Mammary epithelial cell (primary cell): Measurements from ENCODE around the gene MAB21L4.

ENCODE experiments used
- EZH2 ChIP-seq: IDR thresholded peaks from 2 replicates; pipeline ENCODE4 v1.6.1; 2012; ENCODE audit warnings: low read length, inconsistent platforms, borderline replicate concordance
- TF ChIP-seq, protein P1 (sequence below), 2 donors: IDR thresholded peaks in 1 of 2; conservative IDR thresholded peaks in 1 of 2; 2 replicates each; pipeline ENCODE4 v1.5.1; 2011 to 2012; ENCODE audit warnings: inconsistent platforms in 2 of 2, low read length in 2 of 2, mild to moderate bottlenecking in 2 of 2, control low read depth in 1 of 2, low read depth in 1 of 2; ENCODE audit not compliant: insufficient read depth in 1 of 2; ENCODE audit errors: extremely low read depth in 1 of 2

DNA sequence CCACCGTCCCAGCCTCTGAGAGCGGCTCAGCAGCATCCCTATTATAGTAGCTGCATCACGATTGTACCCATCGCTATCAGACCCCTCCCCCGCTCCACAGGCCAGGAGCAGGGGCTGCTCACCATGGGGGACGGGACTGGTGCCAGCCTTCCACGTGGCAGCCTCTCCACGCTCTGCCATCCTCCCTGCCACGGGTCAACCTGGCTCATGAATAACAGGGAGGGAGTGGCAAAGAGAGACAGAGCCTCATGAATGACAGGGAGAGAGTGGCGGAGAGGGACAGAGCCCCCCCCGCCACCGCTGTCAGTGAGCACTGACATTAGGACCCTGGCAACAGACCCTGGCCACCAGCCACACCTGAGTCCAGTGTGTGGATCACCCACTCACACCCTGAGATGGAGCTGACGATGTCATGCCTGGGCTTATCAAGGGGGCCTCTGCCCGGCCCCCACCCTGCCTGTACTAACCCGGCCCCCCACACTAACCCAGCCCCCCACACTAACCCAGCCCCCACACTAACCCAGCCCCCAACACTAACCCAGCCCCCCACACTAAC, 27.1 kb upstream of the MAB21L4 start:
- TF ChIP-seq, protein P1, sequence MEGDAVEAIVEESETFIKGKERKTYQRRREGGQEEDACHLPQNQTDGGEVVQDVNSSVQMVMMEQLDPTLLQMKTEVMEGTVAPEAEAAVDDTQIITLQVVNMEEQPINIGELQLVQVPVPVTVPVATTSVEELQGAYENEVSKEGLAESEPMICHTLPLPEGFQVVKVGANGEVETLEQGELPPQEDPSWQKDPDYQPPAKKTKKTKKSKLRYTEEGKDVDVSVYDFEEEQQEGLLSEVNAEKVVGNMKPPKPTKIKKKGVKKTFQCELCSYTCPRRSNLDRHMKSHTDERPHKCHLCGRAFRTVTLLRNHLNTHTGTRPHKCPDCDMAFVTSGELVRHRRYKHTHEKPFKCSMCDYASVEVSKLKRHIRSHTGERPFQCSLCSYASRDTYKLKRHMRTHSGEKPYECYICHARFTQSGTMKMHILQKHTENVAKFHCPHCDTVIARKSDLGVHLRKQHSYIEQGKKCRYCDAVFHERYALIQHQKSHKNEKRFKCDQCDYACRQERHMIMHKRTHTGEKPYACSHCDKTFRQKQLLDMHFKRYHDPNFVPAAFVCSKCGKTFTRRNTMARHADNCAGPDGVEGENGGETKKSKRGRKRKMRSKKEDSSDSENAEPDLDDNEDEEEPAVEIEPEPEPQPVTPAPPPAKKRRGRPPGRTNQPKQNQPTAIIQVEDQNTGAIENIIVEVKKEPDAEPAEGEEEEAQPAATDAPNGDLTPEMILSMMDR (conservative IDR thresholded peaks at IDR 0.05 in 1 of 2, IDR thresholded peaks at IDR 0.05 in 1 of 2; ENCODE audit: extremely low read depth in 1 of 2, insufficient read depth in 1 of 2, low read depth in 1 of 2, low read length in 2 of 2): no peak
- TF ChIP-seq EZH2: no peak
